K562 (cell line): ENCODE measurements around the gene ARID3B. TPM values are rescaled to one million over a fixed set of nuclear protein-coding genes. Genes with fewer than 3 reads are reported as not detected.

Experiments used
- CHD1 ChIP-seq: fragments of 200-600 bp; sonication (generic); IDR thresholded peaks from one replicate; pipeline ENCODE4 v1.6.1; 2012; ENCODE audit warnings: mild to moderate bottlenecking, moderate library complexity, low read length, inconsistent platforms
- LARP7 ChIP-seq: fragments of 450-650 bp; IDR thresholded peaks from 2 replicates; pipeline ENCODE4 v1.6.1; 2016
- MAFF ChIP-seq: IDR thresholded peaks from 2 replicates; pipeline ENCODE4 v1.6.1; 2012; ENCODE audit warnings: low read length, improper control_type of control experiment
- MCM2 ChIP-seq: fragments of 450-650 bp; IDR thresholded peaks from 2 replicates; pipeline ENCODE4 v1.6.1; 2017; ENCODE audit warnings: low read depth, mild to moderate bottlenecking
- MCM3 ChIP-seq: fragments of 450-650 bp; IDR thresholded peaks from 2 replicates; pipeline ENCODE4 v1.6.1; 2016
- RBM39 ChIP-seq: fragments of 200-400 bp; formaldehyde crosslinking; optimal IDR thresholded peaks from 2 replicates; pipeline ENCODE3; 2018; ENCODE audit warnings: low read depth, low read length
- RHOXF2B ChIP-seq: fragments of 250-450 bp; sonication (Bioruptor Pico); conservative IDR thresholded peaks from 2 replicates; pipeline ENCODE4 v1.5.1; 2021
- polyA plus RNA-seq, 8 experiments: library from polyadenylated mRNA; depleted of rRNA in 4 of 8; stranded (reverse) in 5 of 8; unstranded in 3 of 8; fragments of >200 nt; fragmentation: Nextera tagmentation in 2 of 8; fragmentation: Illumina TruSeq in 1 of 8; extraction: Ambion mirVana in 2 of 8; extraction: Trizol in 1 of 8; gene quantifications; 2 replicates each; pipeline versions ENCODE4 v1.2.1 to v1.2.3, GENCODE V29; 2011 to 2014; ENCODE audit warnings: inconsistent platforms in 1 of 8, missing spikeins in 1 of 8
- total RNA-seq, 7 experiments: library from RNA; depleted of rRNA in 6 of 7; stranded (reverse); fragments of >200 nt in 6 of 7; fragmentation: Illumina TruSeq in 2 of 7; extraction: Trizol in 2 of 7; gene quantifications; 2 replicates each; pipeline versions ENCODE4 v1.2.1 to v1.2.3, GENCODE V29; 2011 to 2021; ENCODE audit warnings: low replicate concordance in 1 of 7
- TF ChIP-seq, protein P1 (sequence below), 3 experiments: fragments of 200-800 bp in 1 of 3; fragments of 250-450 bp in 1 of 3; fragments of 450-650 bp in 1 of 3; sonication (Bioruptor Pico) in 1 of 3; sonication (Bioruptor generic) in 1 of 3; formaldehyde crosslinking in 1 of 3; IDR thresholded peaks; 2 replicates each; pipeline versions ENCODE4 v1.6.1 to v1.8.0; 2016 to 2022; ENCODE audit warnings: mild to moderate bottlenecking in 2 of 3, missing genetic modification characterization in 2 of 3, missing compliant biosample characterization in 1 of 3, moderate library complexity in 1 of 3

Gene ARID3B
- total and polyA plus RNA-seq, 9 of the 15 experiments (the other 6 are each of a cell fraction or from before 2014, with no cell fraction given), result 0.32 to 15.1 (median 7.1) TPM

- TF ChIP-seq MCM2 (no peak), MAFF (no peak), RHOXF2B (no peak), CHD1 (no peak), MCM3 (no peak), RBM39 (no peak), LARP7 (no peak)
- TF ChIP-seq, protein P1, sequence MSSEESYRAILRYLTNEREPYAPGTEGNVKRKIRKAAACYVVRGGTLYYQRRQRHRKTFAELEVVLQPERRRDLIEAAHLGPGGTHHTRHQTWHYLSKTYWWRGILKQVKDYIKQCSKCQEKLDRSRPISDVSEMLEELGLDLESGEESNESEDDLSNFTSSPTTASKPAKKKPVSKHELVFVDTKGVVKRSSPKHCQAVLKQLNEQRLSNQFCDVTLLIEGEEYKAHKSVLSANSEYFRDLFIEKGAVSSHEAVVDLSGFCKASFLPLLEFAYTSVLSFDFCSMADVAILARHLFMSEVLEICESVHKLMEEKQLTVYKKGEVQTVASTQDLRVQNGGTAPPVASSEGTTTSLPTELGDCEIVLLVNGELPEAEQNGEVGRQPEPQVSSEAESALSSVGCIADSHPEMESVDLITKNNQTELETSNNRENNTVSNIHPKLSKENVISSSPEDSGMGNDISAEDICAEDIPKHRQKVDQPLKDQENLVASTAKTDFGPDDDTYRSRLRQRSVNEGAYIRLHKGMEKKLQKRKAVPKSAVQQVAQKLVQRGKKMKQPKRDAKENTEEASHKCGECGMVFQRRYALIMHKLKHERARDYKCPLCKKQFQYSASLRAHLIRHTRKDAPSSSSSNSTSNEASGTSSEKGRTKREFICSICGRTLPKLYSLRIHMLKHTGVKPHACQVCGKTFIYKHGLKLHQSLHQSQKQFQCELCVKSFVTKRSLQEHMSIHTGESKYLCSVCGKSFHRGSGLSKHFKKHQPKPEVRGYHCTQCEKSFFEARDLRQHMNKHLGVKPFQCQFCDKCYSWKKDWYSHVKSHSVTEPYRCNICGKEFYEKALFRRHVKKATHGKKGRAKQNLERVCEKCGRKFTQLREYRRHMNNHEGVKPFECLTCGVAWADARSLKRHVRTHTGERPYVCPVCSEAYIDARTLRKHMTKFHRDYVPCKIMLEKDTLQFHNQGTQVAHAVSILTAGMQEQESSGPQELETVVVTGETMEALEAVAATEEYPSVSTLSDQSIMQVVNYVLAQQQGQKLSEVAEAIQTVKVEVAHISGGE (CRISPR knock-in tag; IDR thresholded peaks at IDR 0.05), result no peak
- TF ChIP-seq, all 486 proteins: peak for 0
Observed at GRCh38 chr15:74626336-74626735, 85.3 kb downstream of the ARID3B start (continued).
